Ovary (tissue), 9 donors: Measurements from ENCODE around the gene PPP2R2C. TPM values are rescaled to one million over a fixed set of nuclear protein-coding genes. Genes with fewer than 3 reads are reported as not detected.

Experiments used
- DNase-seq, 5 donors: peaks; one replicate each; pipeline ENCODE4 v3.0.0-alpha.2; 2019 to 2020
- H3K27ac ChIP-seq, 2 donors: fragments of 200-600 bp; one replicate each; pipeline versions ENCODE4 v1.5.1 to v1.8.0; 2019 to 2022
- H3K27me3 ChIP-seq: fragments of 200-600 bp; one replicate; pipeline ENCODE4 v1.8.0; 2022
- H3K36me3 ChIP-seq: fragments of 200-600 bp; sonication (generic); one replicate; pipeline ENCODE4 v1.5.1; 2019
- H3K4me1 ChIP-seq: one replicate; pipeline ENCODE4 v1.8.1; 2013; ENCODE audit warnings: mild to moderate bottlenecking, moderate library complexity; ENCODE audit not compliant: insufficient read depth
- H3K4me3 ChIP-seq: fragments of 200-600 bp; sonication (generic); one replicate; pipeline ENCODE4 v1.5.1; 2017
- H3K9me3 ChIP-seq, 2 donors: fragments of 200-600 bp in 1 of 2; sonication (generic) in 1 of 2; one replicate each; pipeline versions ENCODE4 v1.5.1 to v1.8.1; 2013 to 2019; ENCODE audit warnings: mild to moderate bottlenecking in 1 of 2, moderate library complexity in 1 of 2
- CTCF ChIP-seq, 3 donors: fragments of 450-650 bp in 2 of 3; fragments of 200-600 bp in 1 of 3; IDR thresholded peaks; one replicate each; pipeline versions ENCODE4 v1.5.1 to v1.8.0; 2016 to 2022; ENCODE audit warnings: antibody characterized with exemption in 3 of 3, mild to moderate bottlenecking in 1 of 3
- EP300 ChIP-seq: sonication (generic); formaldehyde crosslinking; IDR thresholded peaks from one replicate; pipeline ENCODE4 v1.6.1; 2017; ENCODE audit warnings: antibody characterized with exemption
- POLR2A ChIP-seq: fragments of 450-650 bp; IDR thresholded peaks from one replicate; pipeline ENCODE4 v1.6.1; 2017; ENCODE audit warnings: antibody characterized with exemption, mild to moderate bottlenecking, moderate library complexity
- WGBS, 3 donors: extraction: QIAGEN DNeasy Blood & Tissue Kit in 1 of 3; methylation state at CpG; one replicate each; pipeline versions ENCODE4 v1.1.5 to v1.1.7; 2013 to 2017; 5-methylcytosine and 5-hydroxymethylcytosine counted together
- intact Hi-C, 4 donors: fragments of 100-400 bp; cut with DNase I; formaldehyde crosslinking; loops; one replicate each; pipeline versions ENCODE4 v1.11.0 to v1.15.1; 2022 to 2023
- polyA plus RNA-seq, 2 donors: library from polyadenylated mRNA; stranded (reverse); fragments of 200-250 nt in 1 of 2; fragments of 350-450 nt in 1 of 2; fragmentation: Illumina TruSeq in 1 of 2; extraction: RNeasy Lipid Tissue Mini Kit (QIAGEN cat#74804) in 1 of 2; gene quantifications; one replicate each; pipeline ENCODE4 v1.2.3, GENCODE V29; 2013 to 2014
- total RNA-seq, 7 donors: library from RNA; depleted of rRNA in 2 of 7; stranded (reverse); fragments of >200 nt in 2 of 7; fragmentation: NEBNext Ultra II Directional in 3 of 7; extraction: Animal tissue kit (Norgen Biotek cat#: 25700) in 3 of 7; gene quantifications; one replicate each; pipeline versions ENCODE4 v1.1.0 to v1.2.4, GENCODE V29; 2016 to 2023
- donor health status: DM: no; HTN: no; CAD: no; lungs with moderate emphysema.
- donor health status: DM: no; HTN: no; CAD: no.
- donor health status: Bipolar disorder and iron deficiency.
- donor health status: DM: yes; HTN: yes; CAD: no.
- donor health status: DM: no; HTN: no; CAD: no.
- donor health status: DM: yes; HTN: yes; CAD: no.

The PPP2R2C gene
- total and polyA plus RNA-seq, 9 donors, result 0.12 to 4.5 (median 0.77) TPM

- H3K27me3 ChIP-seq, result no peaks in the 10 kb centered on the region
- H3K4me3 ChIP-seq, result no peak overlapping the region
- intact Hi-C loops, result loop anchor here in 1 of 4 donors (10.0 kb wide), 1 partner anchor 507 kb away; the partner anchor contains the start of gene KIAA0232
- H3K36me3 ChIP-seq, result no peaks in the 10 kb centered on the region
- H3K9me3 ChIP-seq, result no peaks in the 10 kb centered on the region
- TF ChIP-seq EP300 (no peak), POLR2A (no peak), CTCF (IDR thresholded peaks at IDR 0.05) (no peak)
- DNase-seq, result peak in 1 of 5 donors; percentile 46
- WGBS, 3 donors, result 39 to 53% (median 44%) methylated on average over 21 of the region's 21 CpGs
- H3K4me1 ChIP-seq, result peaks cover 72% of the 10 kb centered on the region
- H3K27ac ChIP-seq, result peak overlapping the region; percentile 0 to 86
Measured at GRCh38 chr4:6277935-6278800, 194.2 kb downstream of the PPP2R2C start.

GRCh38 chr4:6277139-6277802, 195.1 kb downstream of the PPP2R2C start:
- intact Hi-C loops, result loop anchor here in 1 of 4 donors (10.0 kb wide), 1 partner anchor 508 kb away; the partner anchor contains the start of gene KIAA0232
- peak overlapping the region; percentile 0 to 86 for H3K27ac ChIP-seq
- DNase-seq, result peak; percentile 64 to 87 (median 77)
- no peaks in the 10 kb centered on the region for H3K27me3 ChIP-seq
- no peaks in the 10 kb centered on the region for H3K9me3 ChIP-seq
- no peak overlapping the region for H3K4me3 ChIP-seq
- no peak for TF ChIP-seq CTCF (IDR thresholded peaks at IDR 0.05)
- TF ChIP-seq EP300, result no peak
- no peak for TF ChIP-seq POLR2A
- H3K4me1 ChIP-seq, result peaks cover 72% of the 10 kb centered on the region
- no peaks in the 10 kb centered on the region for H3K36me3 ChIP-seq
- WGBS, 3 donors, result 15 to 22% (median 18%) methylated on average over 21 to 24 of the region's 24 CpGs

- Histone ChIP-seq H3K4me1 (peaks cover 72% of the 10 kb centered on the region), H3K9me3 (no peaks in the 10 kb centered on the region), H3K4me3 (no peak overlapping the region), H3K27ac (peak overlapping the region; percentile 36 to 86), H3K36me3 (no peaks in the 10 kb centered on the region), H3K27me3 (no peaks in the 10 kb centered on the region)
- TF ChIP-seq EP300 (no peak), POLR2A (no peak), CTCF (IDR thresholded peaks at IDR 0.05) (no peak)
- intact Hi-C loops, result loop anchor here in 1 of 4 donors (10.0 kb wide), 1 partner anchor 509 kb away; the partner anchor contains the start of gene KIAA0232
- 23 to 32% (median 29%) methylated on average over 22 of the region's 22 CpGs for WGBS, 3 donors
- peak in 4 of 5 donors; percentile 50 to 67 (median 62) for DNase-seq
Measured at GRCh38 chr4:6275898-6276806, 196.3 kb downstream of the PPP2R2C start.

GRCh38 chr4:6275351-6275750, 197.1 kb downstream of the PPP2R2C start:
- TF ChIP-seq EP300, result no peak
- TF ChIP-seq POLR2A, result no peak
- TF ChIP-seq CTCF (IDR thresholded peaks at IDR 0.05), result no peak
- peak overlapping the region in 1 of 2 donors; percentile 86 for H3K27ac ChIP-seq
- intact Hi-C loops, result loop anchor here in 1 of 4 donors (10.0 kb wide), 1 partner anchor 509 kb away; the partner anchor contains the start of gene KIAA0232
- no peaks in the 10 kb centered on the region for H3K27me3 ChIP-seq
- H3K9me3 ChIP-seq, result no peaks in the 10 kb centered on the region
- H3K36me3 ChIP-seq, result no peaks in the 10 kb centered on the region
- peaks cover 74% of the 10 kb centered on the region for H3K4me1 ChIP-seq
- no peak for DNase-seq
- no peak overlapping the region for H3K4me3 ChIP-seq
- 69 to 78% (median 71%) methylated on average over 8 to 10 of the region's 10 CpGs for WGBS, 3 donors
